ENCODE measurements around the gene CLN3. TPM values are rescaled to one million over a fixed set of nuclear protein-coding genes. Genes with fewer than 3 reads are reported as not detected.
"Not testable (repeated sequence)": the region's sequence is repeated elsewhere in the genome, so short reads cannot be mapped to it uniquely, and the experiment has no call there.

The CLN3 gene
- total RNA-seq, 4 donors from 2014 or later: 14.0 to 21.8 (median 18.2) TPM

- no peak overlapping the region for H3K27ac ChIP-seq
- no peaks in the 10 kb centered on the region for H3K9me3 ChIP-seq
- peaks cover 0 to 71% of the 10 kb centered on the region in 2 donors for H3K36me3 ChIP-seq
- no peak for ATAC-seq
- H3K4me1 ChIP-seq: no peaks in the 10 kb centered on the region
- no peak overlapping the region for H3K4me3 ChIP-seq
- 85 to 86% methylated on average over 6 to 8 of the region's 8 CpGs for WGBS, 2 donors (ENCODE audit: low coverage in 1 of 2)
- H3K27me3 ChIP-seq: no peaks in the 10 kb centered on the region
- TF ChIP-seq POLR2A (IDR thresholded peaks at IDR 0.05) (no peak), POLR2AphosphoS5 (IDR thresholded peaks at IDR 0.05) (no peak), CTCF (IDR thresholded peaks at IDR 0.05) (no peak), EP300 (IDR thresholded peaks at IDR 0.05) (no peak)
Measured at GRCh38 chr16:28473714-28474265, 18.1 kb downstream of the CLN3 start.

- ATAC-seq: not testable (repeated sequence)
- WGBS, 2 donors (ENCODE audit: low coverage in 1 of 2): no CpG with 5 or more reads among the region's 6 CpGs
Measured at GRCh38 chr16:28447081-28447480, 44.8 kb downstream of the CLN3 start.

GRCh38 chr16:28446388-28446787 is 45.5 kb downstream of the CLN3 start:
- H3K27ac ChIP-seq, ATAC-seq, H3K27me3 ChIP-seq, H3K4me3 ChIP-seq, H3K9me3 ChIP-seq, H3K36me3 ChIP-seq, H3K4me1 ChIP-seq: not testable (repeated sequence)
- WGBS, 2 donors (ENCODE audit: low coverage in 1 of 2): no CpG with 5 or more reads among the region's 4 CpGs

More at GRCh38 chr16:28447081-28447480, 44.8 kb downstream of the CLN3 start:
- H3K36me3 ChIP-seq, H3K27me3 ChIP-seq, H3K27ac ChIP-seq, H3K4me1 ChIP-seq, H3K4me3 ChIP-seq, H3K9me3 ChIP-seq: not testable (repeated sequence)

- H3K9me3 ChIP-seq, ATAC-seq, H3K27ac ChIP-seq, H3K27me3 ChIP-seq, H3K4me1 ChIP-seq, H3K4me3 ChIP-seq, H3K36me3 ChIP-seq: not testable (repeated sequence)
- no CpG with 5 or more reads among the region's 6 CpGs for WGBS, 2 donors (ENCODE audit: low coverage in 1 of 2)
Measured at GRCh38 chr16:28443943-28444342, 47.9 kb downstream of the CLN3 start.

- not testable (repeated sequence) for H3K27me3 ChIP-seq, H3K36me3 ChIP-seq, H3K4me3 ChIP-seq, H3K4me1 ChIP-seq, H3K9me3 ChIP-seq, H3K27ac ChIP-seq, ATAC-seq
- WGBS, 2 donors (ENCODE audit: low coverage in 1 of 2): 62% methylated on average over 2 to 3 of the region's 6 CpGs
Measured at GRCh38 chr16:28438899-28439298, 53.0 kb downstream of the CLN3 start.

GRCh38 chr16:28435340-28435739 is 56.5 kb downstream of the CLN3 start:
- ATAC-seq, H3K27ac ChIP-seq: not testable (repeated sequence)
- no CpG with 5 or more reads among the region's 29 CpGs for WGBS, 2 donors (ENCODE audit: low coverage in 1 of 2)

More at GRCh38 chr16:28435340-28435739, 56.5 kb downstream of the CLN3 start:
- H3K4me3 ChIP-seq, H3K27me3 ChIP-seq, H3K36me3 ChIP-seq, H3K4me1 ChIP-seq, H3K9me3 ChIP-seq: not testable (repeated sequence)

Other genes with a start within 250 kb of the CLN3 start
- gene SBK1, start 199.5 kb downstream of the CLN3 start, total RNA-seq: under 1 TPM in 1 of 4 donors, not detected in 3; 0.16 TPM
- gene NPIPB6, start 128.6 kb downstream of the CLN3 start, total RNA-seq: 1 to 10 TPM in 2 of 4 donors, not detected in 2; 1.1 to 2.8 TPM
- 100 to 1,000 TPM in 3 of 4 donors, 10 to 100 TPM in 1; 96.5 to 180 (median 105) TPM for gene EIF3CL, start 88.2 kb downstream of the CLN3 start, total RNA-seq
- gene NPIPB7, start 19.7 kb downstream of the CLN3 start, total RNA-seq: under 1 TPM in 1 of 4 donors, not detected in 3; 0.25 TPM
- gene APOBR, start 2.6 kb upstream of the CLN3 start, total RNA-seq: 1 to 10 TPM; 1.2 to 3.1 (median 1.5) TPM
- gene IL27, start 14.8 kb upstream of the CLN3 start, total RNA-seq: not detected
- 10 to 100 TPM; 32.8 to 52.8 (median 41.1) TPM for gene NUPR1, start 46.9 kb upstream of the CLN3 start, total RNA-seq
- gene SGF29, start 61.8 kb upstream of the CLN3 start, total RNA-seq: 10 to 100 TPM; 20.3 to 45.1 (median 35.3) TPM
- 1 to 10 TPM in 1 of 4 donors, under 1 TPM in 1, not detected in 2; 0.27 to 1.2 TPM for gene SULT1A2, start 105.0 kb upstream of the CLN3 start, total RNA-seq
- gene SULT1A1, start 118.0 kb upstream of the CLN3 start, total RNA-seq: 10 to 100 TPM in 2 of 4 donors, 1 to 10 TPM in 2; 3.3 to 21.1 (median 9.4) TPM
- not detected for gene NPIPB8, start 146.0 kb upstream of the CLN3 start, total RNA-seq
- gene EIF3C, start 219.4 kb upstream of the CLN3 start, total RNA-seq: 100 to 1,000 TPM in 3 of 4 donors, 10 to 100 TPM in 1; 95.7 to 301 (median 173) TPM